Measurements from ENCODE around the gene SMYD5.

GRCh38 chr2:73244580-73244979, 30.5 kb downstream of the SMYD5 start:
- TF ChIP-seq GATA3 (IDR thresholded peaks at IDR 0.05; ENCODE audit: low read depth, low read length): no peak
- TF ChIP-seq GATA2 (IDR thresholded peaks at IDR 0.05; ENCODE audit: low read depth, low read length): no peak
